ENCODE results near the gene TSPAN17. TPM values are rescaled to one million over a fixed set of nuclear protein-coding genes. Genes with fewer than 3 reads are reported as not detected.

The TSPAN17 gene
- total RNA-seq, 5 donors from 2014 or later (not counting 1 experiment from before 2014, with no cell fraction given): 20.2 to 39.3 (median 30.0) TPM

GRCh38 chr5:176606875-176607274 is 40.4 kb upstream of the TSPAN17 start:
- POLR2A ChIA-PET: no interaction called here

GRCh38 chr5:176608142-176608705 is 39.1 kb upstream of the TSPAN17 start:
- Mint-ChIP-seq H3K9me3 (no peaks in the 10 kb centered on the region), H3K4me1 (peaks cover 8 to 12% (median 11%) of the 10 kb centered on the region in 3 donors), H3K27ac (no peak overlapping the region), H3K36me3 (no peaks in the 10 kb centered on the region), H3K4me3 (peak overlapping the region; percentile 84 to 91 (median 85)), H3K27me3 (peaks cover 19 to 22% of the 10 kb centered on the region in 2 donors)
- DNase-seq: no peak
- H3K4me3 ChIP-seq (ENCODE audit: control insufficient read depth in 1 of 2, extremely low read depth in 1 of 2, low read length in 1 of 2): no peak overlapping the region
- WGBS (ENCODE audit: insufficient coverage): 92% methylated on average over 3 of the region's 4 CpGs
- no peaks in the 10 kb centered on the region for H3K9me3 ChIP-seq
- no peak for ATAC-seq (replicated peaks in 1 of 4)
- peaks cover 0 to 32% of the 10 kb centered on the region in 2 experiments for H3K27me3 ChIP-seq (replicated peaks in 1 of 2; ENCODE audit: control insufficient read depth in 2 of 2, extremely low read depth in 1 of 2, insufficient read depth in 2 of 2, low read length in 1 of 2)
- ChIA-PET CTCF (interaction anchor here (0.6 to 0.8 kb wide), 2 partner anchors 391 to 794 kb away, joined by 4 to 5 read pairs; no protein-coding TSS in a partner anchor), POLR2A (no interaction called here)
- H3K27ac ChIP-seq (ENCODE audit: low read length): no peak overlapping the region
- peaks cover 0 to 17% of the 10 kb centered on the region in 2 experiments for H3K4me1 ChIP-seq (ENCODE audit: control insufficient read depth in 1 of 2, extremely low read depth in 1 of 2, insufficient read depth in 2 of 2, low read length in 2 of 2)
- H3K36me3 ChIP-seq (ENCODE audit: control insufficient read depth in 2 of 2, extremely low read depth in 1 of 2, insufficient read depth in 1 of 2, low read length in 1 of 2): no peaks in the 10 kb centered on the region

More at GRCh38 chr5:176606875-176607274, 40.4 kb upstream of the TSPAN17 start:
- Mint-ChIP-seq H3K27ac (no peak overlapping the region), H3K27me3 (peaks cover 9 to 13% of the 10 kb centered on the region in 2 donors), H3K4me3 (no peak overlapping the region), H3K4me1 (peaks cover 8 to 12% (median 11%) of the 10 kb centered on the region in 3 donors), H3K36me3 (no peaks in the 10 kb centered on the region), H3K9me3 (no peaks in the 10 kb centered on the region)
- ATAC-seq (replicated peaks in 1 of 4): no peak
- H3K36me3 ChIP-seq (ENCODE audit: control insufficient read depth in 2 of 2, extremely low read depth in 1 of 2, insufficient read depth in 1 of 2, low read length in 1 of 2): no peaks in the 10 kb centered on the region
- WGBS (ENCODE audit: insufficient coverage): 100% methylated on average over 2 of the region's 3 CpGs
- peaks cover 0 to 17% of the 10 kb centered on the region in 2 experiments for H3K4me1 ChIP-seq (ENCODE audit: control insufficient read depth in 1 of 2, extremely low read depth in 1 of 2, insufficient read depth in 2 of 2, low read length in 2 of 2)
- peaks cover 0 to 24% of the 10 kb centered on the region in 2 experiments for H3K27me3 ChIP-seq (replicated peaks in 1 of 2; ENCODE audit: control insufficient read depth in 2 of 2, extremely low read depth in 1 of 2, insufficient read depth in 2 of 2, low read length in 1 of 2)
- H3K27ac ChIP-seq (ENCODE audit: low read length): no peak overlapping the region
- no peak for DNase-seq
- CTCF ChIA-PET: interaction anchor here in 1 of 2 donors (0.6 kb wide), 1 partner anchor 433 kb away, joined by 4 read pairs; no protein-coding TSS in a partner anchor
- H3K9me3 ChIP-seq: no peaks in the 10 kb centered on the region
- no peak overlapping the region for H3K4me3 ChIP-seq (ENCODE audit: control insufficient read depth in 1 of 2, extremely low read depth in 1 of 2, low read length in 1 of 2)

- H3K27me3 Mint-ChIP-seq: peaks cover 21 to 28% of the 10 kb centered on the region in 2 donors
- Histone ChIP-seq H3K36me3 (ENCODE audit: control insufficient read depth in 2 of 2, extremely low read depth in 1 of 2, insufficient read depth in 1 of 2, low read length in 1 of 2) (no peaks in the 10 kb centered on the region), H3K4me1 (ENCODE audit: control insufficient read depth in 1 of 2, extremely low read depth in 1 of 2, insufficient read depth in 2 of 2, low read length in 2 of 2) (peaks cover 0 to 17% of the 10 kb centered on the region in 2 experiments), H3K4me3 (ENCODE audit: control insufficient read depth in 1 of 2, extremely low read depth in 1 of 2, low read length in 1 of 2) (no peak overlapping the region), H3K27me3 (replicated peaks in 1 of 2; ENCODE audit: control insufficient read depth in 2 of 2, extremely low read depth in 1 of 2, insufficient read depth in 2 of 2, low read length in 1 of 2) (peaks cover 0 to 36% of the 10 kb centered on the region in 2 experiments), H3K27ac (ENCODE audit: low read length) (no peak overlapping the region), H3K9me3 (no peaks in the 10 kb centered on the region)
- ChIA-PET CTCF (no interaction called here), POLR2A (no interaction called here)
- peak in 3 of 4 experiments; percentile 13 to 21 (median 19) for ATAC-seq (replicated peaks in 1 of 4)
- no peak for DNase-seq
- H3K4me1 Mint-ChIP-seq: peaks cover 8 to 12% (median 11%) of the 10 kb centered on the region in 3 donors
- peak overlapping the region; percentile 84 to 91 (median 85) for H3K4me3 Mint-ChIP-seq
- 35% methylated on average over 36 of the region's 46 CpGs for WGBS (ENCODE audit: insufficient coverage)
- H3K27ac Mint-ChIP-seq: peak overlapping the region; percentile 59 to 66
- no peaks in the 10 kb centered on the region for H3K9me3 Mint-ChIP-seq
- no peaks in the 10 kb centered on the region for H3K36me3 Mint-ChIP-seq
Measured at GRCh38 chr5:176608937-176609723, 38.2 kb upstream of the TSPAN17 start.

GRCh38 chr5:176609724-176610434 is 37.4 kb upstream of the TSPAN17 start, which contains the start of gene GPRIN1:
Gene GPRIN1 (minus strand): TSS chr5:176610156. CDS start chr5:176599834, 10,322 bp downstream.
- peak in 18 of 35 experiments; percentile 4 to 71 (median 23) for DNase-seq
- POLR2A ChIA-PET: no interaction called here
- Mint-ChIP-seq H3K27me3 (peaks cover 26 to 30% of the 10 kb centered on the region in 2 donors), H3K36me3 (no peaks in the 10 kb centered on the region), H3K27ac (peak within 1 kb of the TSS; percentile 59 to 66), H3K9me3 (no peaks in the 10 kb centered on the region), H3K4me1 (peaks cover 8 to 12% (median 11%) of the 10 kb centered on the region in 3 donors), H3K4me3 (peak within 1 kb of the TSS; percentile 84 to 91 (median 85))
- Histone ChIP-seq H3K4me1 (ENCODE audit: control insufficient read depth in 1 of 2, extremely low read depth in 1 of 2, insufficient read depth in 2 of 2, low read length in 2 of 2) (peaks cover 0 to 17% of the 10 kb centered on the region in 2 experiments), H3K27me3 (replicated peaks in 1 of 2; ENCODE audit: control insufficient read depth in 2 of 2, extremely low read depth in 1 of 2, insufficient read depth in 2 of 2, low read length in 1 of 2) (peaks cover 0 to 37% of the 10 kb centered on the region in 2 experiments), H3K4me3 (ENCODE audit: control insufficient read depth in 1 of 2, extremely low read depth in 1 of 2, low read length in 1 of 2) (peak within 1 kb of the TSS; percentile 59 to 61), H3K27ac (ENCODE audit: low read length) (no peak within 1 kb of the TSS), H3K36me3 (ENCODE audit: control insufficient read depth in 2 of 2, extremely low read depth in 1 of 2, insufficient read depth in 1 of 2, low read length in 1 of 2) (no peaks in the 10 kb centered on the region), H3K9me3 (no peaks in the 10 kb centered on the region)
- 0% methylated on average over 93 of the region's 101 CpGs for WGBS (ENCODE audit: insufficient coverage)
- ATAC-seq (replicated peaks in 1 of 4): peak; percentile 72 to 77 (median 74)
- CTCF ChIA-PET: no interaction called here

- H3K4me1 Mint-ChIP-seq: peaks cover 8 to 12% (median 11%) of the 10 kb centered on the region in 3 donors
- H3K4me3 ChIP-seq (ENCODE audit: control insufficient read depth in 1 of 2, extremely low read depth in 1 of 2, low read length in 1 of 2): peak overlapping the region; percentile 59 to 61
- no peaks in the 10 kb centered on the region for H3K9me3 Mint-ChIP-seq
- H3K9me3 ChIP-seq: no peaks in the 10 kb centered on the region
- peaks cover 27 to 30% of the 10 kb centered on the region in 2 donors for H3K27me3 Mint-ChIP-seq
- ATAC-seq (replicated peaks in 1 of 4): peak in 2 of 4 experiments; percentile 8 to 11
- no peak overlapping the region for H3K27ac Mint-ChIP-seq
- DNase-seq: no peak
- H3K4me3 Mint-ChIP-seq: peak overlapping the region; percentile 71 to 76 (median 73)
- ChIA-PET CTCF (no interaction called here), POLR2A (no interaction called here)
- no peaks in the 10 kb centered on the region for H3K36me3 Mint-ChIP-seq
- H3K27me3 ChIP-seq (replicated peaks in 1 of 2; ENCODE audit: control insufficient read depth in 2 of 2, extremely low read depth in 1 of 2, insufficient read depth in 2 of 2, low read length in 1 of 2): peaks cover 0 to 40% of the 10 kb centered on the region in 2 experiments
- H3K4me1 ChIP-seq (ENCODE audit: control insufficient read depth in 1 of 2, extremely low read depth in 1 of 2, insufficient read depth in 2 of 2, low read length in 2 of 2): peaks cover 0 to 17% of the 10 kb centered on the region in 2 experiments
- H3K36me3 ChIP-seq (ENCODE audit: control insufficient read depth in 2 of 2, extremely low read depth in 1 of 2, insufficient read depth in 1 of 2, low read length in 1 of 2): no peaks in the 10 kb centered on the region
- WGBS (ENCODE audit: insufficient coverage): 3% methylated on average over 5 of the region's 31 CpGs
- H3K27ac ChIP-seq (ENCODE audit: low read length): no peak overlapping the region
Measured at GRCh38 chr5:176610435-176610773, 36.9 kb upstream of the TSPAN17 start.

GRCh38 chr5:176611435-176611834 is 35.8 kb upstream of the TSPAN17 start:
- Mint-ChIP-seq H3K36me3 (no peaks in the 10 kb centered on the region), H3K4me3 (peak overlapping the region; percentile 22 to 32 (median 31)), H3K9me3 (no peaks in the 10 kb centered on the region), H3K4me1 (peaks cover 8 to 12% (median 11%) of the 10 kb centered on the region in 3 donors), H3K27ac (peak overlapping the region; percentile 44 to 63), H3K27me3 (peaks cover 35 to 38% of the 10 kb centered on the region in 2 donors)
- no peaks in the 10 kb centered on the region for H3K9me3 ChIP-seq
- 21% methylated on average over 5 of the region's 10 CpGs for WGBS (ENCODE audit: insufficient coverage)
- CTCF ChIA-PET: no interaction called here
- H3K4me3 ChIP-seq (ENCODE audit: control insufficient read depth in 1 of 2, extremely low read depth in 1 of 2, low read length in 1 of 2): no peak overlapping the region
- DNase-seq (peak in 29 of 35 experiments; percentile 13 to 76 (median 41)), ATAC-seq (replicated peaks in 1 of 4) (no peak)
- H3K4me1 ChIP-seq (ENCODE audit: control insufficient read depth in 1 of 2, extremely low read depth in 1 of 2, insufficient read depth in 2 of 2, low read length in 2 of 2): peaks cover 0 to 17% of the 10 kb centered on the region in 2 experiments
- peaks cover 0 to 50% of the 10 kb centered on the region in 2 experiments for H3K27me3 ChIP-seq (replicated peaks in 1 of 2; ENCODE audit: control insufficient read depth in 2 of 2, extremely low read depth in 1 of 2, insufficient read depth in 2 of 2, low read length in 1 of 2)
- POLR2A ChIA-PET: interaction anchor here (0.6 to 0.7 kb wide), 2 partner anchors 135 to 193 kb away, joined by 3 read pairs; no protein-coding TSS in a partner anchor
- H3K36me3 ChIP-seq (ENCODE audit: control insufficient read depth in 2 of 2, extremely low read depth in 1 of 2, insufficient read depth in 1 of 2, low read length in 1 of 2): no peaks in the 10 kb centered on the region
- H3K27ac ChIP-seq (ENCODE audit: low read length): no peak overlapping the region
